ENCODE results near the gene NBEA.

- TF ChIP-seq CTCF (conservative IDR thresholded peaks at IDR 0.05; ENCODE audit: low read depth in 2 of 2) (no peak), POLR2AphosphoS5 (IDR thresholded peaks at IDR 0.05; ENCODE audit: low read depth) (no peak), NANOG (IDR thresholded peaks at IDR 0.05; ENCODE audit: borderline replicate concordance) (no peak), REST (IDR thresholded peaks at IDR 0.05; ENCODE audit: unreplicated experiment) (no peak), EZH2 (IDR thresholded peaks at IDR 0.05; ENCODE audit: low read depth, unreplicated experiment) (no peak), CREB1 (CRISPR knock-in tag; IDR thresholded peaks at IDR 0.05; ENCODE audit: low read depth) (no peak), EZH2phosphoT487 (IDR thresholded peaks at IDR 0.05; ENCODE audit: unreplicated experiment) (no peak), JUNB (IDR thresholded peaks at IDR 0.05; ENCODE audit: unreplicated experiment) (no peak), ZNF331 (CRISPR knock-in tag; IDR thresholded peaks at IDR 0.05; ENCODE audit: low read depth) (no peak), ETS1 (IDR thresholded peaks at IDR 0.05) (no peak)
Observed at GRCh38 chr13:35527451-35527850, 585.4 kb downstream of the NBEA start.

Data from GM23338 (cell line).